ENCODE data around the gene GUCA2A. TPM values are rescaled to one million over a fixed set of nuclear protein-coding genes. Genes with fewer than 3 reads are reported as not detected.
"Not testable (repeated sequence)": the region's sequence is repeated elsewhere in the genome, so short reads cannot be mapped to it uniquely, and the experiment has no call there.

Gene GUCA2A
- total RNA-seq (not detected), polyA plus RNA-seq (10 to 100 TPM in 1 of 2 donors, 1 to 10 TPM in 1; 1.0 to 29.8 TPM)
- long read RNA-seq, donor 1 = 0 reads
- long read RNA-seq, donor 2 = 0 reads

GRCh38 chr1:42164551-42165420 lies at the start of gene GUCA2A:
GUCA2A (minus strand) TSS chr1:42164745; CDS start chr1:42164712, 33 bp downstream.
- H3K9me3 ChIP-seq (ENCODE audit: control insufficient read depth, low read length) = peaks cover 4% of the 10 kb centered on the region
- no peak within 1 kb of the TSS for H3K4me3 ChIP-seq (ENCODE audit: low read length in 2 of 2)
- intact Hi-C loops (cut with DNase I) = no loop called here
- H3K27me3 ChIP-seq (ENCODE audit: control insufficient read depth in 1 of 2, insufficient read depth in 2 of 2, low read length in 1 of 2) = no peaks in the 10 kb centered on the region
- 85 to 88% methylated on average over 24 of the region's 24 CpGs for WGBS, 2 donors
- peak; percentile 4 for ATAC-seq (ENCODE audit: low FRiP score)
- H3K4me1 ChIP-seq (ENCODE audit: control insufficient read depth in 1 of 2, insufficient read depth in 2 of 2, low read length in 2 of 2) = no peaks in the 10 kb centered on the region
- no peaks in the 10 kb centered on the region for H3K36me3 ChIP-seq (ENCODE audit: control insufficient read depth in 1 of 2, insufficient read depth in 2 of 2, low read length in 1 of 2)
- DNase-seq = peak; percentile 46 to 76
- no peak within 1 kb of the TSS for H3K27ac ChIP-seq (ENCODE audit: low read depth in 1 of 2, low read length in 2 of 2)

GRCh38 chr1:42211224-42211623 lies 46.7 kb upstream of the GUCA2A start:
- WGBS, 2 donors = 85 to 90% methylated on average over 2 of the region's 2 CpGs

GRCh38 chr1:42210421-42211133 lies 46.0 kb upstream of the GUCA2A start:
- DNase-seq = no peak
- no peaks in the 10 kb centered on the region for H3K9me3 ChIP-seq (ENCODE audit: control insufficient read depth, low read length)
- WGBS, 2 donors = 39 to 48% methylated on average over 6 of the region's 6 CpGs
- ATAC-seq (ENCODE audit: low FRiP score) = no peak
- no peaks in the 10 kb centered on the region for H3K36me3 ChIP-seq (ENCODE audit: control insufficient read depth in 1 of 2, insufficient read depth in 2 of 2, low read length in 1 of 2)
- H3K4me1 ChIP-seq (ENCODE audit: control insufficient read depth in 1 of 2, insufficient read depth in 2 of 2, low read length in 2 of 2) = peaks cover 2 to 4% of the 10 kb centered on the region in 2 donors
- no peaks in the 10 kb centered on the region for H3K27me3 ChIP-seq (ENCODE audit: control insufficient read depth in 1 of 2, insufficient read depth in 2 of 2, low read length in 1 of 2)
- H3K4me3 ChIP-seq (ENCODE audit: low read length in 2 of 2) = no peak overlapping the region
- no peak overlapping the region for H3K27ac ChIP-seq (ENCODE audit: low read depth in 1 of 2, low read length in 2 of 2)
- intact Hi-C loops (cut with DNase I) = no loop called here

More at GRCh38 chr1:42211224-42211623, 46.7 kb upstream of the GUCA2A start:
- intact Hi-C loops (cut with DNase I) = no loop called here
- Histone ChIP-seq H3K27ac (ENCODE audit: low read depth in 1 of 2, low read length in 2 of 2) (no peak overlapping the region), H3K4me3 (ENCODE audit: low read length in 2 of 2) (no peak overlapping the region), H3K9me3 (ENCODE audit: control insufficient read depth, low read length) (no peaks in the 10 kb centered on the region), H3K4me1 (ENCODE audit: control insufficient read depth in 1 of 2, insufficient read depth in 2 of 2, low read length in 2 of 2) (peaks cover 2 to 4% of the 10 kb centered on the region in 2 donors), H3K36me3 (ENCODE audit: control insufficient read depth in 1 of 2, insufficient read depth in 2 of 2, low read length in 1 of 2) (no peaks in the 10 kb centered on the region), H3K27me3 (ENCODE audit: control insufficient read depth in 1 of 2, insufficient read depth in 2 of 2, low read length in 1 of 2) (no peaks in the 10 kb centered on the region)
- ATAC-seq (ENCODE audit: low FRiP score) (no peak), DNase-seq (no peak)

- peaks cover 2 to 4% of the 10 kb centered on the region in 2 donors for H3K4me1 ChIP-seq (ENCODE audit: control insufficient read depth in 1 of 2, insufficient read depth in 2 of 2, low read length in 2 of 2)
- intact Hi-C loops (cut with DNase I) = no loop called here
- H3K36me3 ChIP-seq (ENCODE audit: control insufficient read depth in 1 of 2, insufficient read depth in 2 of 2, low read length in 1 of 2) = no peaks in the 10 kb centered on the region
- H3K4me3 ChIP-seq (ENCODE audit: low read length in 2 of 2) = no peak overlapping the region
- no peaks in the 10 kb centered on the region for H3K27me3 ChIP-seq (ENCODE audit: control insufficient read depth in 1 of 2, insufficient read depth in 2 of 2, low read length in 1 of 2)
- 70 to 75% methylated on average over 6 of the region's 6 CpGs for WGBS, 2 donors
- no peak for DNase-seq
- no peak for ATAC-seq (ENCODE audit: low FRiP score)
- H3K9me3 ChIP-seq (ENCODE audit: control insufficient read depth, low read length) = no peaks in the 10 kb centered on the region
- H3K27ac ChIP-seq (ENCODE audit: low read depth in 1 of 2, low read length in 2 of 2) = no peak overlapping the region
Measured at GRCh38 chr1:42209526-42210251, 45.1 kb upstream of the GUCA2A start.

GRCh38 chr1:42206930-42207329 lies 42.4 kb upstream of the GUCA2A start:
- H3K27me3 ChIP-seq (ENCODE audit: control insufficient read depth in 1 of 2, insufficient read depth in 2 of 2, low read length in 1 of 2); intact Hi-C loops (cut with DNase I); H3K4me1 ChIP-seq (ENCODE audit: control insufficient read depth in 1 of 2, insufficient read depth in 2 of 2, low read length in 2 of 2); DNase-seq; H3K27ac ChIP-seq (ENCODE audit: low read depth in 1 of 2, low read length in 2 of 2); H3K4me3 ChIP-seq (ENCODE audit: low read length in 2 of 2); H3K9me3 ChIP-seq (ENCODE audit: control insufficient read depth, low read length); H3K36me3 ChIP-seq (ENCODE audit: control insufficient read depth in 1 of 2, insufficient read depth in 2 of 2, low read length in 1 of 2); ATAC-seq (ENCODE audit: low FRiP score): not testable (repeated sequence)
- WGBS, 2 donors = 98% methylated on average over 2 of the region's 2 CpGs

GRCh38 chr1:42206164-42206563 lies 41.6 kb upstream of the GUCA2A start:
- Histone ChIP-seq H3K36me3 (ENCODE audit: control insufficient read depth in 1 of 2, insufficient read depth in 2 of 2, low read length in 1 of 2) (peaks cover 0 to 2% of the 10 kb centered on the region in 2 donors), H3K27ac (ENCODE audit: low read depth in 1 of 2, low read length in 2 of 2) (no peak overlapping the region), H3K9me3 (ENCODE audit: control insufficient read depth, low read length) (no peaks in the 10 kb centered on the region), H3K27me3 (ENCODE audit: control insufficient read depth in 1 of 2, insufficient read depth in 2 of 2, low read length in 1 of 2) (no peaks in the 10 kb centered on the region), H3K4me3 (ENCODE audit: low read length in 2 of 2) (no peak overlapping the region), H3K4me1 (ENCODE audit: control insufficient read depth in 1 of 2, insufficient read depth in 2 of 2, low read length in 2 of 2) (peaks cover 0 to 2% of the 10 kb centered on the region in 2 donors)
- intact Hi-C loops (cut with DNase I) = no loop called here
- 87 to 91% methylated on average over 3 of the region's 3 CpGs for WGBS, 2 donors
- ATAC-seq (ENCODE audit: low FRiP score) (no peak), DNase-seq (no peak)

GRCh38 chr1:42201986-42202385 lies 37.4 kb upstream of the GUCA2A start:
- DNase-seq (no peak), ATAC-seq (ENCODE audit: low FRiP score) (no peak)
- peaks cover 2 to 8% of the 10 kb centered on the region in 2 donors for H3K36me3 ChIP-seq (ENCODE audit: control insufficient read depth in 1 of 2, insufficient read depth in 2 of 2, low read length in 1 of 2)
- intact Hi-C loops (cut with DNase I) = no loop called here
- H3K27me3 ChIP-seq (ENCODE audit: control insufficient read depth in 1 of 2, insufficient read depth in 2 of 2, low read length in 1 of 2) = no peaks in the 10 kb centered on the region
- no peak overlapping the region for H3K27ac ChIP-seq (ENCODE audit: low read depth in 1 of 2, low read length in 2 of 2)
- no peak overlapping the region for H3K4me3 ChIP-seq (ENCODE audit: low read length in 2 of 2)
- no peaks in the 10 kb centered on the region for H3K4me1 ChIP-seq (ENCODE audit: control insufficient read depth in 1 of 2, insufficient read depth in 2 of 2, low read length in 2 of 2)
- H3K9me3 ChIP-seq (ENCODE audit: control insufficient read depth, low read length) = no peaks in the 10 kb centered on the region

- intact Hi-C loops (cut with DNase I) = loop anchor here in 1 of 2 donors (5.0 kb wide), 1 partner anchor 1099 kb away; no protein-coding TSS in a partner anchor
- H3K4me1 ChIP-seq (ENCODE audit: control insufficient read depth in 1 of 2, insufficient read depth in 2 of 2, low read length in 2 of 2) = no peaks in the 10 kb centered on the region
- H3K27ac ChIP-seq (ENCODE audit: low read depth in 1 of 2, low read length in 2 of 2) = no peak overlapping the region
- peaks cover 6 to 9% of the 10 kb centered on the region in 2 donors for H3K36me3 ChIP-seq (ENCODE audit: control insufficient read depth in 1 of 2, insufficient read depth in 2 of 2, low read length in 1 of 2)
- no peaks in the 10 kb centered on the region for H3K27me3 ChIP-seq (ENCODE audit: control insufficient read depth in 1 of 2, insufficient read depth in 2 of 2, low read length in 1 of 2)
- H3K4me3 ChIP-seq (ENCODE audit: low read length in 2 of 2) = no peak overlapping the region
- no peak for DNase-seq
- WGBS, 2 donors = 89 to 91% methylated on average over 5 of the region's 5 CpGs
- no peaks in the 10 kb centered on the region for H3K9me3 ChIP-seq (ENCODE audit: control insufficient read depth, low read length)
- no peak for ATAC-seq (ENCODE audit: low FRiP score)
Measured at GRCh38 chr1:42198251-42198650, 33.7 kb upstream of the GUCA2A start.

Data from aorta (tissue), 5 donors.